ENCODE data around the gene RBM20. TPM values are rescaled to one million over a fixed set of nuclear protein-coding genes. Genes with fewer than 3 reads are reported as not detected.
"Not testable (repeated sequence)": the region's sequence is repeated elsewhere in the genome, so short reads cannot be mapped to it uniquely, and the experiment has no call there.

RBM20 gene
- total RNA-seq, 1 donor from 2014 or later: 0.32 TPM

DNA sequence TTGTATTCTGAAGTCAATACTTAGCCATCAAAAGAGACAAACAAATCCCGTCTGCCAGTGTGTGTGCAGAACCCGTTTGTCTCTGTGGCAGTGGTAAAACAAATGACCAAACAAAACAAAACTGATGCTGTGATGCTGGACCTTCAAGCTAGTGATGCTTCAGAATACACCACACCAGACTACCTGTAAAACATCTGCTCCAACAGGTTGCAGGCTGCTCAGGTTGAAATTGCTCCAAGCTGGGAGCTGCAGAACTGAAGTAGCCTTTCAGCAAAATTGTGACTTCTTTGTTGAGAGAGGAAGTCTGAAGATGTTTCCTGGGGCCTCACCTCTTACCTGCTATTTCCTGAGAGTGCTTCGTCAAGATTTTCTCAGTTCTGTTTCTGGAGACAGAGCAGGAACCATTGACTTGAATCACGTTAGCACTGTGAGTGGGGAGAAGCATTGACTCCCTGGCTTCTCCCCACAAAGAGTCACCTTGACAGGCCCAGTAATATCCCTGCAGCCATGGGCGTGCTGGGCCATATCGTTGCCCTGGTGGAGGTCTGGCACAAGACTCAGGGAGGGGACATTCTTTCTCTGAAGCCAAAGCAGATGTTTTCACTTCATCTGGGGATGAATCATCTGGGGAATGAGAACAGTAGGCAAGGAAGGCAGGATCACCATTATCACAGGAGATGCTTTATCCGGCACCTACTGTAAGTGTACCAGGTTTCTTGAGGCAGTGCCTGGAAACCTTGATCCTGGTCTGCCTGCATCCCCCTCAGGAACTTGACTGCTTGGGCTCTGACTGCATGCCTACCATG lies 80.2 kb downstream of the RBM20 start:
- H3K4me3 ChIP-seq: no peak overlapping the region
- H3K27ac Mint-ChIP-seq: no peak overlapping the region
- H3K9me3 ChIP-seq (ENCODE audit: low read depth): no peaks in the 10 kb centered on the region
- peaks cover 14% of the 10 kb centered on the region for H3K4me1 Mint-ChIP-seq
- H2AFZ ChIP-seq (replicated peaks): peak overlapping the region; percentile 1
- H3K4me1 ChIP-seq: no peaks in the 10 kb centered on the region
- H4K20me1 ChIP-seq (ENCODE audit: low read depth): no peaks in the 10 kb centered on the region
- no peaks in the 10 kb centered on the region for H3K27me3 ChIP-seq
- no peaks in the 10 kb centered on the region for H3K36me3 Mint-ChIP-seq
- no peak overlapping the region for H3K4me2 ChIP-seq
- H3K9me3 Mint-ChIP-seq: no peaks in the 10 kb centered on the region
- no peak overlapping the region for H3K4me3 Mint-ChIP-seq
- H3K27ac ChIP-seq: no peak overlapping the region
- no peaks in the 10 kb centered on the region for H3K79me2 ChIP-seq (ENCODE audit: low read depth)
- no peaks in the 10 kb centered on the region for H3K36me3 ChIP-seq
- DNase-seq (ENCODE audit: low spot score): no peak
- no peak overlapping the region for H3K9ac ChIP-seq
- no peaks in the 10 kb centered on the region for H3F3A ChIP-seq (ENCODE audit: low read depth)
- peaks cover 6% of the 10 kb centered on the region for H3K27me3 Mint-ChIP-seq (ENCODE audit: insufficient read depth, low read depth)
- TF ChIP-seq, protein P1, sequence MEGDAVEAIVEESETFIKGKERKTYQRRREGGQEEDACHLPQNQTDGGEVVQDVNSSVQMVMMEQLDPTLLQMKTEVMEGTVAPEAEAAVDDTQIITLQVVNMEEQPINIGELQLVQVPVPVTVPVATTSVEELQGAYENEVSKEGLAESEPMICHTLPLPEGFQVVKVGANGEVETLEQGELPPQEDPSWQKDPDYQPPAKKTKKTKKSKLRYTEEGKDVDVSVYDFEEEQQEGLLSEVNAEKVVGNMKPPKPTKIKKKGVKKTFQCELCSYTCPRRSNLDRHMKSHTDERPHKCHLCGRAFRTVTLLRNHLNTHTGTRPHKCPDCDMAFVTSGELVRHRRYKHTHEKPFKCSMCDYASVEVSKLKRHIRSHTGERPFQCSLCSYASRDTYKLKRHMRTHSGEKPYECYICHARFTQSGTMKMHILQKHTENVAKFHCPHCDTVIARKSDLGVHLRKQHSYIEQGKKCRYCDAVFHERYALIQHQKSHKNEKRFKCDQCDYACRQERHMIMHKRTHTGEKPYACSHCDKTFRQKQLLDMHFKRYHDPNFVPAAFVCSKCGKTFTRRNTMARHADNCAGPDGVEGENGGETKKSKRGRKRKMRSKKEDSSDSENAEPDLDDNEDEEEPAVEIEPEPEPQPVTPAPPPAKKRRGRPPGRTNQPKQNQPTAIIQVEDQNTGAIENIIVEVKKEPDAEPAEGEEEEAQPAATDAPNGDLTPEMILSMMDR (IDR thresholded peaks at IDR 0.05): no peak
- TF ChIP-seq EZH2phosphoT487 (IDR thresholded peaks at IDR 0.05) (no peak), EZH2 (IDR thresholded peaks at IDR 0.05) (no peak)

DNA sequence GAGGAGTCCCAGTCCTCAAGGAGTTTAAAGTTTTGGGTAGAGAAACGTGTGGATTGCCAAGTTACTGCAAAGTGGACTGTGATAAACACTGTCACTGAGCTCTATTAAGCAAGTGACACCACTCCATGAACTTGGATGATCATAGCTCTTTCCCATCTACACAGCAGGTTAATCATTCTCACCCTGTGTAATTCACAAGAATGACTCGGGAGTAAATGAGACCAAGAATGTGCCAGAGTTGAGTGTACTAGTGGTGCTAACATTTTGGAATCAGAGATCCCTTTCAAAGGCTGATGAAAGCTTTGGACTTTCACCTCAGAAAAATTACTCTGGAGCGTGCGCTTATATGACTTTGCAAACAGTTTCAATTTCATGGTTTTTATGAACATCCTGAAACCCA lies 80.8 kb downstream of the RBM20 start:
- H3K9me3 Mint-ChIP-seq: no peaks in the 10 kb centered on the region
- no peak overlapping the region for H3K27ac Mint-ChIP-seq
- H3K4me2 ChIP-seq: no peak overlapping the region
- H3K79me2 ChIP-seq (ENCODE audit: low read depth): no peaks in the 10 kb centered on the region
- H3K27me3 ChIP-seq: no peaks in the 10 kb centered on the region
- H4K20me1 ChIP-seq (ENCODE audit: low read depth): no peaks in the 10 kb centered on the region
- peaks cover 6% of the 10 kb centered on the region for H3K27me3 Mint-ChIP-seq (ENCODE audit: insufficient read depth, low read depth)
- DNase-seq (ENCODE audit: low spot score): no peak
- TF ChIP-seq EZH2phosphoT487 (IDR thresholded peaks at IDR 0.05): no peak
- TF ChIP-seq, protein P1 (IDR thresholded peaks at IDR 0.05): no peak
- no peak for TF ChIP-seq EZH2 (IDR thresholded peaks at IDR 0.05)
- no peak overlapping the region for H3K4me3 Mint-ChIP-seq
- no peaks in the 10 kb centered on the region for H3F3A ChIP-seq (ENCODE audit: low read depth)
- H2AFZ ChIP-seq (replicated peaks): no peak overlapping the region
- no peaks in the 10 kb centered on the region for H3K36me3 Mint-ChIP-seq
- H3K9ac ChIP-seq: no peak overlapping the region
- H3K36me3 ChIP-seq: no peaks in the 10 kb centered on the region
- H3K4me1 Mint-ChIP-seq: peaks cover 14% of the 10 kb centered on the region
- H3K9me3 ChIP-seq (ENCODE audit: low read depth): no peaks in the 10 kb centered on the region
- H3K27ac ChIP-seq: no peak overlapping the region
- H3K4me1 ChIP-seq: no peaks in the 10 kb centered on the region
- no peak overlapping the region for H3K4me3 ChIP-seq

DNA sequence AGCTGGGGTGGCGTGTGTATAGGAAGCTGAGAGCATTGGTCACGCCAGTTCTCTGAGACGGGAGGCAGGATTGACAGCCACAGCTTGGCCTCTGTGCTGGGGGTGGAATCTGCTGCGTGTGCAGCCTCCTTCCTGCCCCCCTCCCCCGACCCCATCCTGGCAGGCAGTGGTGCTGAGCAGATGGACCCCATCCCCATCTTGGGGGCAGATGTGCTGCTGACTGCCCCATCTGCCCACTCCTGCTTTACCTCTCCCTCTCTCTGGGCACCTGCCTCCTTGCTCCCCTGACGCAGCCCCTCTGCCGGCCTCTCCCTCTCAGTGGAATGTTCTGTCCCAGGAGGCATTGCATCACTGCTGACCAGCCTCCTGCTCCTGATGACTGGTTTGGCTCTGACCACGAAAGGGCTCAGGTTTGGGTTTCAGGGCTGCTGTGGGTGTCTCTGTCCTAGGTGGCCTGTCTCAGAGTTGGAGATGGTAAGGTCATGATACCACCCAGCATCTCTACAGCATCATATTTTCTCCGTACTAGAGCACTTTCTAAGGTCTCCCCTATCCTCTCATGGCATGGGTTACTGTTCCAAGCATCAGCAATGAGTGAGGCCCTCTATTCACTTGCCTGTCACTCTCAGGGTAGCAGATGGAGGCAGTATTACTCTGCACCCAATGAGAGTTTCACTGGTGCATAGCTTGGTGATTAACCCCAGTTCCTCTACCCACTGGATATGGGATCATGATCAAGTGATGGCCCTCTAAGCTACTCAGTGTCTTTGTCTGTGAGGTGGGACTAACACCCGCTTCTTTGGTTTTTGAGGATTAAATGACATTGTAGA lies 81.9 kb downstream of the RBM20 start:
- DNase-seq (ENCODE audit: low spot score): no peak
- Histone ChIP-seq H3K27ac (no peak overlapping the region), H3K79me2 (ENCODE audit: low read depth) (no peaks in the 10 kb centered on the region), H3K4me1 (no peaks in the 10 kb centered on the region), H3K36me3 (no peaks in the 10 kb centered on the region), H3K4me2 (no peak overlapping the region), H3F3A (ENCODE audit: low read depth) (no peaks in the 10 kb centered on the region), H3K27me3 (no peaks in the 10 kb centered on the region), H4K20me1 (ENCODE audit: low read depth) (no peaks in the 10 kb centered on the region), H3K4me3 (no peak overlapping the region), H3K9me3 (ENCODE audit: low read depth) (no peaks in the 10 kb centered on the region), H3K9ac (no peak overlapping the region), H2AFZ (replicated peaks) (peak overlapping the region; percentile 50)
- H3K4me1 Mint-ChIP-seq: peaks cover 14% of the 10 kb centered on the region
- peaks cover 2% of the 10 kb centered on the region for H3K27me3 Mint-ChIP-seq (ENCODE audit: insufficient read depth, low read depth)
- no peak overlapping the region for H3K4me3 Mint-ChIP-seq
- no peak overlapping the region for H3K27ac Mint-ChIP-seq
- H3K36me3 Mint-ChIP-seq: no peaks in the 10 kb centered on the region
- TF ChIP-seq, protein P1 (IDR thresholded peaks at IDR 0.05): no peak
- no peak for TF ChIP-seq EZH2 (IDR thresholded peaks at IDR 0.05)
- no peak for TF ChIP-seq EZH2phosphoT487 (IDR thresholded peaks at IDR 0.05)
- H3K9me3 Mint-ChIP-seq: no peaks in the 10 kb centered on the region

DNA sequence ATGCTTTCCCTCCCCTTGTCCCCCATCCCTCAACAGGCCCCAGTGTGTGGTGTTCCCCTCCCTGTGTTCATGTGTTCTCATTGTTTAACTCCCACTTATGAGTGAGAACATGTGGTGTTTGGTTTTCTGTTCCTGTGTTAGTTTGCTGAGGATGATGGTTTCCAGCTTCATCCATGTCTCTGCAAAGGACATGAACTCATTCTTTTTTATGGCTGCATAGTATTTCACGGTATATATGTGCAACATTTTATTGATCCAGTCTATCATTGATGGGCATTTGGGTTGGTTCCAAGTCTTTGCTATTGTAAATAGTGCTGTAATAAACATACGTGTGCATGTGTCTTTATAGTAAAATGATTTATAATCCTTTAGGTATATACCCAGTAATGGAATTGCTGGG lies 83.6 kb downstream of the RBM20 start:
- H3K9me3 Mint-ChIP-seq, H3K4me3 Mint-ChIP-seq, H3K4me3 ChIP-seq: not testable (repeated sequence)

More for the DNA sequence above, 83.6 kb downstream of the RBM20 start:
- H3K4me2 ChIP-seq; H3K36me3 ChIP-seq; H3K9me3 ChIP-seq (ENCODE audit: low read depth); H3K27ac Mint-ChIP-seq; H2AFZ ChIP-seq (replicated peaks); H3K27me3 Mint-ChIP-seq (ENCODE audit: insufficient read depth, low read depth); H3K79me2 ChIP-seq (ENCODE audit: low read depth); H3K27ac ChIP-seq; DNase-seq (ENCODE audit: low spot score); H3K9ac ChIP-seq; H3K36me3 Mint-ChIP-seq; H3K27me3 ChIP-seq; H3K4me1 ChIP-seq; H4K20me1 ChIP-seq (ENCODE audit: low read depth); H3F3A ChIP-seq (ENCODE audit: low read depth): not testable (repeated sequence)
- H3K4me1 Mint-ChIP-seq: peaks cover 16% of the 10 kb centered on the region

Measured in neural progenitor cell (in vitro differentiated cells).